HG03039 (cell line): ENCODE data around the gene CNOT1.
"Not testable (repeated sequence)": the region's sequence is repeated elsewhere in the genome, so short reads cannot be mapped to it uniquely, and the experiment has no call there.

Source experiments
- ATAC-seq: cut with Tn5 transposase; IDR thresholded peaks from one replicate; pipeline ENCODE4 v1.9.1; 2021; ENCODE audit warnings: mild to moderate bottlenecking, moderate library complexity; ENCODE audit not compliant: unreplicated experiment

CNOT1 gene

DNA sequence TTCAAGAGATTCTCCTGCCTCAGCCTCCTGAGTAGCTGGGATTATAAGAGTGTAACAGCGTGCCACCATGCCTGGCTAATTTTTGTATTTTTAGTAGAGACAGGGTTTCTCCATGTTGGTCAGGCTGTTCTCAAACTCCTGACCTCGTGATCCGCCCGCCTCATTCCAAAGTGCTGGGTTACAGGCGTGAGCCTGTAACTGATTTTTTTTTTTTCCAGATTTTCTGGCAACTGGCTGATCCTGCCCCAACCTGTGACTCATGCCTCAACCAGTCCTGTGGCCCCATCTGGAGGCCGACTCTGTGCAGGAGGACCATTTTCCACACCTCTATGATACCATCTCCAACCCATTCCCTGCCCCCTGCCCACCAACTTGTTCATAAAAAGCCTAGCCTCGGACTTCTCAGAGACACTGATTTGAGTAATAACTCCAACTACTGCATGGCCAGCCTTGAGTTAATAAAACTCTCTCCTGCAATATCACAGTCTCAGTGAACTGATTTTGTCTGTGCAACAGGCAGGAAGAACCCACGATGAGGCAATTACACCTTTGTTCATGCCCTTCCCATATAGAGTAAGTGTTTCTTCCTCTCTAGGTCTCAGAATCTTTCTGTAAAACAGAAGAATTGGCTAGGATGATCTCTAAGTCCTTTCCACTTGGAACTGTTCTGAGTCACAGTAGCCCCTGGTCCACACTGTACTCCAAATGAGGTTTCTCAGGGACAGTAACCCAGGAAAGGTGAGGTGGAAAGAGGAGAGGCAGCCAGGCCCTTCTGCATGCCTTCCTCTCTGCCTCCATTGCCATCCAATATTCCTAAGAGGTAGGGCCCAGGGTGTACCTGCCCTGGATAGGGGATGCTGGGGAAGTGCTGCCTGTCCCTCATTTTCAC lies 8.8 kb upstream of the CNOT1 start:
- no peak for ATAC-seq

DNA sequence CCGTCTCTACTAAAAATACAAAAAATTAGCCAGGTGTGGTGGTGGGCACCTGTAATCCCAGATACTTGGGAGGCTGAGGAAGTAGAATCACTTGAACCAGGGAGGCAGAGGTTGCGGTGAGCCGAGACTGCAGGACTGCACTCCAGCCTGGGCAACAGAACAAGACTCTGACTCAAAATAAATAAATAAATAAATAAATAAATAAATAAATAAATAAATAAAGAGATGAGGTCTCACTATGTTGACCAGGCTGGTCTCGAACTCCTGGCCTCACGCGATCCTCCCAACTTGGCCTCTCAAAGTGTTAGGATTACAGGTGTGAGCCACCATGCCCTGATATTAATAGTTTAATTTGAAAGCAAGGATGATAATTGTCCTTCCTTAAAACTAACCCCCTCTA lies 7.4 kb upstream of the CNOT1 start:
- not testable (repeated sequence) for ATAC-seq

DNA sequence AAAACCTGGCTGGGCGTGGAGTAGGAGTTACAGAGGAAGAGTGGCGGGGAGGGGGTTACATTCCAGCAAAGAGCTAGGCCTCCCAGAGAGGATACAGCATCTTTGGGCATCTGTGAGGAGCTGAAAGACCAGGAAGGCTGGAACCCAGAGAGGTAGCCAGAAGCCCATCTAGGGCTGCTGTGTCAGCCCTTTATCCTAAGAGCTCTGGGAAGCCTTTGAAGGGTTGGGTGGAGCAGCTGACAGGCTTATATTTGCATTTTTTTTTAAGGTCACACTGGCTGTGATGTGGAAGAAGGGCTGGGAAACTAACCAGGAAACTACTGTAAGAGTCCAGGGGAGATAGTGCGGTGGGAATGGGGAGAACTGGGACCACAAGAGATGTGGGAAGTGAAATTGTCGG lies 6.8 kb upstream of the CNOT1 start:
- no peak for ATAC-seq

DNA sequence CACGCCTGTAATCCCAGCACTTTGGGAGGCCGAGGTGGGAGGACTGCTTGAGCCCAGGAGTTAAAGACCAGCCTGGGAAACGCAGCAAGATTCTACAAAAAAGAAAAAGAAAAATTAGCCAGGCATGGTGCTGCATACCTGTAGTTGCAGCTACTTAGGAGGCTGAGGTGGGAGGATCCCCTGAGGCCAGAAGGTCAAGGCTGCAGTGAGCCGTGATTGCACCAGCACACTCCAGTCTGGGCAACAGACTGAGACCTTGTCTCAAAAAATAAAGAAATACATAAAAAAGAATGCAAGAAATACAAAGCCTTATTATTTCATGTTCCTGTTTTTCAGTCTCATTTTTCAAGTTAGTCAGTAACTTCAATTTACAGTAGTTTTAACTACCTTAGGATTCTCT lies 5.9 kb upstream of the CNOT1 start:
- no peak for ATAC-seq

DNA sequence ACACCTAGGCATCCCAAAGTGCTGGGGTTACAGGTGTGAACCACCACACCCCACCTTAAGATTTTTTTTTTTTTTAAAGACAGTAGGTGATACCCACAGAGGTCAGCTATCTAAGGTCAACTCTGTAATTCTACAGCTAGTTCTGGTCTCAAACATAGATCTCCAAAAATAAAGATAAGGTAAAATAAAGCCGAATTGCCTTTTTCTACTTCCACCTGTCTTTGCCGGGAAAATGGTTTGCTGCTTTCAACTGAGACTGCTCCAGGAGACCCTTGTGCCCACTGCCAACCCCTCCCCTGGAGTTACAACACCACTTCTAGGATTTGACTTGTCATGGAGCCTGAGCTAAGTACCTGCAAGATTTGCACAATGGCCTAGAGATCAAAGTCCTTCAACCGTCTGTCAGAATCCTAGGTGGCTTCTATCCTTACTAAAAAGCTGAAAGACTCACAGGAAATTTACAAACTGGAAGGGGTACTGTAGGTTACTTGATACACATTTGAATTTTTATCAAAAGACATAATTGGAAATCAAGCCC lies 4.7 kb upstream of the CNOT1 start:
- no peak for ATAC-seq

DNA sequence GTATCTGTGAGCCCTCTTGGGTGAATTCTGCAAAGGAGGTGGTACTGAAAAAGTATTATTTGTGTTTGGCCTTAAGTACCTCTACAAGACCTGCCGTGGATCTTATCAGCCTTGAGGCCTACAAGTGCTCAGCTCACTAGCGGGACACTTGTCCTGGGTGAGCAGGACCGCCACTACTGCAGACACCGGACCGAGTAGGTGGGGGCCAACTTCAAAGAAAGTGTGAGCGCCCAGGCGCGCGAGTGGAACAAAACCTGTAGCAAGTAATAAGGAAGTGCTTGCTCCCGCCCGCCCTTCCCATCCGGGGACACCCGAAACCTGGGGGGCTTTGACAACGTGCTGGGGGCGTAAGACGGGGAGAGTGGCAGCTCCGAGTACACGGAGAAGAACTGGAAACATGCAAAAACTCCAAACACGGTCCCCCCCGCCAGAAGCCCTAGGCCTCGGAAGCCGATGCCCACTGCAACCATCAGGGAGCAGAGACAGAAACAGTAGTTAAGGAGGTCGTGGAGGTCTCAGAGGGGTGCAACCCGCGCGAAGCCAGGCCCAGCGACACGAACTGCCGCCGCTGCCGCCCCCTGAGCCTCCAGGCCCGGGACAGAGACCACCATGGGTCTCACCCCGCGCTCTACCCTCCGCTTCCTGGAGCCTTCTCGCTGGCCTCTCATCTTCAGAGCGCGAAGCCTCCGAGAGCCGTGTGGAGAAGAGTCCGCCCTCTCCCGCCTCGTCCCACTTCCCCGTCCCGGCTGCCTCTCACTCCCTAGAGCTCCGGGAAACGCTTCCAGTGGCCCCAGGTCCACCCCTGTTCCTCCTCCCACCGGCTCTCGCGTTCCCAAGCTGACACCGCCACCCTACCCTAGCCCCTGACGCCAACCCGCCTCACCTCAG lies 537 bp downstream of the CNOT1 start:
- no peak for ATAC-seq

DNA sequence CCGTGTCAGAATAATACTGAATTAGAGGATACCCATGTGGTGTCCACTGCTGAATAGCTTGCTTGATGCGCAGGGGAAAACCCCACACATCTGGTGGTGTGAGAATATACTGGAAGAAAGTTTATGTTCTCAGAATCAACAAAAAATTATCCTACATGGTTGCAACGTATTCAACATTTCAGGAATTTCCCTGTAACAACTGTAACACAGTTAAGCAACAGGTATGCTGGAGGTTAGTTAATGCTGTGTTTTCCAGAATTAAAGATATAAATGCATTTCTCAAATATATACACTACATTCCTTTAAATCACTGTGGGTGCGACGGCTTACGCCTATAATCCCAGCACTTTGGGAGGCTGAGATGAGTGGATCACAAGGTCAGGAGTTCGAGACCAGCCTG lies 5.4 kb downstream of the CNOT1 start:
- no peak for ATAC-seq

DNA sequence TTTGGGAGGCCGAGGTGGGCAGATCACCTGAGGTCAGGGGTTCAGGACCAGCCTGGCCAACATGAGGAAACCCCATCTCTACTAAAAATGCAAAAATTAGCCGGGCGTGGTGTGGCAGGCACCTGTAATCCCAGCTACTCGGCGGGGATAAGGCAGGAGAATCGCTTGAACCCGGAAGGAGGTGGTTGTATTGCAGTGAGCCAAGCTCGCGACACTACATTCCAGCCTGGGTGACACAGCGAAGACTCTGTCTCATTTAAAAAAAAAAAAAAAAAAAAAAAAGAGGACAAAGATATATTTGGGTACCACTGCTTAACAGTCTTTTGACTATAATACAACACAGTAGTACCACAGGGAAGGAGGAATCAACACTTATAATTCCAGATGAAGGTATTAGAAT lies 9.2 kb downstream of the CNOT1 start:
- no peak for ATAC-seq

DNA sequence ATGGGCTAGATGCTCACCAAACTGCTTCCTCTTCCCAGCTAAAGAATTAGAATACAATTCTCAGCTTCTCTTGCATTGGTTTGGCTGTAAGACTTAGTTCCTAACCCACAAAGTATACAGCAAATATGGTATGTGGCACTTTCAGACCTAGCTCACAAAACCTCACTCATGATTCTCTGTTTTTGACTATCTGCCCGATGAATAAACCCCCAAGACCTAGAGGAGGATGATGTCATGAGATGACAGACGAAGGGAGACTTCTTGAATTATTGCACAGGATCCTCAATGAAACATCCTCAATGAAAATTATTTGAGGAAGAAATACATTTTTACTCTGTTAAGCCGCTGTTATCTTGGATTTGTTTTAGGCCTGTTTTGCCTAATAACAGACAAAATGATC lies 14.3 kb downstream of the CNOT1 start:
- no peak for ATAC-seq

DNA sequence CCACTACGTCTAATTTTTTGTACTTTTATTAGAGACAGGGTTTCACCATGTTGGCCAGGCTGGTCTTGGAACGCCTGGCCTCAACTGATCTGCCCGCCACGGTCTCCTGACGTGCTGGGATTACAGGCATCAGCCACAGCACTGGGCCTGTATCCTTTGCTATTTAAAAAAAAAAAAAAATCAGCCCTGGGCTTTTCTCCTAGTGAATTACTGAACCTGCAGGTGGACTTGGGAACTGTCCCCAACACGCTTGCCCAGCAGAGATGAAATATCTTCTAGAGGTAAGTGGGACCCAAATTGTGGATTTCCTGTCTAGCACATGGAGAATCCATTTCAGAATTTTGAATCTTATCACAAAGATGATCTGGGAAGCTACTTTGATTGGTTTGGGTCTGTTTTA lies 14.8 kb downstream of the CNOT1 start:
- no peak for ATAC-seq

DNA sequence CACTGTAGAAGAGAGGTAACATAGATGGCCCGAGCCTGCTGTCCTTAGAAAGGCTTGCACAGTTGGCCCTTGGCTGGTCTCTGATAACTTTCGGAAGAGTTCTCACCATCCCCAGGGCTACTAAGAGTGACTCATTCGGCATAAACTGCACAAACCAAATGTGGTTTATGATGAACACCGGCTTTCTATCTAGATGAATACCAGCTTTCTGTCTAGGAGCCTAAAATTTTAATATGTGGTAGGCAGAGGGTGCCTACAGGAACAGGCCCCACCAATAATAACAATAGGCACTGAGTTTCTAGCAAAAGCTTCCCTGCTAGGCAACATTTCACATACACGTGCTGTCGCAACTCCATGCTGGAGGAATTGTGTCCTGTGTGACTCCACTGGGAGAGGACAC lies 15.4 kb downstream of the CNOT1 start:
- ATAC-seq = no peak

DNA sequence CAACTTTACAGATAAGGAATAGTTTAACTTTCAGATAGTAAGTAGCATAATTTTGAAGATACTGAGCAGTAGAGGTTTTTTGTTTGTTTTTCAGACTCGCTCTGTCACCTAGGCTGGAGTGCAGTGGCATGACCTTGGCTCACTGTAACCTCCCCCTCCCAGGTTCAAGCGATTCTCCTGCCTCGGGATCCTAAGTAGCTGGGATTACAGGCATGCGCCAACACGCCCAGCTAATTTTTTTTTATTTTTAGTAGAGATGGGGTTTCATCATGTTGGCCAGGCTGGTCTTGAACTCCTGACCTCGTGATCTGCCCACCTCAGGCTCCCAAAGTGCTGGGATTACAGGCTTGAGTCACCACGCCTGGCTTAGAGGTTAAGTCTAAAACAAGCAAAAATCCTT lies 16.7 kb downstream of the CNOT1 start:
- ATAC-seq = not testable (repeated sequence)

DNA sequence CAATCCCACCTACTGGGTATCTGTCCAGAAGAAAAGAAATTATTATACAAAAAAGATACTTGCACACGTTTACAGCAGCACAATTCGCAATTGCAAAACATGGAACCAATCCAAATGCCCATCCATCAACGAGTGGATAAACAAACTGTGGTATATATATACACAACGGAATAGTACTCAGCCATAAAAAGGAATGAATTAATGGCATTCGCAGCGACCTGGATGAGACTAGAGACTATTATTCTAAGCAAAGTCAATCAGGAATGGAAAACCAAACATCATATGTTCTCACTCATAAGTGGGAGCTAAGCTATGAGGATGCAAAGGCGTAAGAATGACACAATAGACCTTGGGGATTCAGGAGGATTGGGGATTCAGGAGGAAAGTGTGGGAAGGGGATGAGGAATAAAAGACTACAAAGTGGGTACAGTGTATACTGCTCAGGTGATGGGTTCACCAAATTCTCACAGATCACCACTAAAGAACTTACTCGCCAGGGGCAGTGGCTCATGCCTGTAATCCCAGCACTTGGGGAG lies 21.0 kb downstream of the CNOT1 start:
- no peak for ATAC-seq

DNA sequence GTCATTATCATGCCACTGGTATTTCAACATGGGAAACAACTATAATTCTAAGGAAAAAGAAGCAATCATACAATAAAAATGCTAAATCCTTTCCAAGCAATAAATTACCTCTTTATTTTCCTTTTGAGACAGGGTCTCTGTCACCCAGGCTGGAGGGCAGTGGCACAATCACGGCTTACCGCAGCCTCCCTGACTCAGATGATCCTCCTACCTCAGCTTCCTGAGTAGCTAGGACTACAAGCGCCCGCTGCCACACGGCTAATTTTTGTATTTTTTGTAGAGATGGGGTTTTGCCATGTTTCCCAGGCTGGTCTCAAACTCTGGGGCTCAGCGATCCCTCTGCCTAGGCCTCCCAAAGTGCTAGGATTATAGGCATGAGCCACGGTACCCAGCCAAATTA lies 24.1 kb downstream of the CNOT1 start:
- ATAC-seq = no peak

DNA sequence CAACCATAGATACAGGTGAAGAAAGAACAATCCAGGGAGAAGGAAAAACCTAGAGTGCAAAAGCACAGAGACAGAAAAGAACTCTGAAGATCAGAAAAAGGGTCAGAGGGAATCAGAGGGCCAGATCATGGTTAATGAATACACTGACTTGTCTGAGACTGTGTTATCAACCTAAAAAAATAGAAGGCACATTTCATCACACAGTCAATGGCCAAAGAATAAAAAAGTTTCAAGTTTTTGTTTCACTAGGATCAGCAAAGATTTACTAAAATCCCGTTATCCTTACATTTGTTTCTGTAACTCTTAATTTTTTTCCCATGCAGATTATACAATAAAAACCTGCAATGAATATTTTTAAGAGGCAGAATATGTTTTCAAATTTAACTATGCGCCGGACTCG lies 38.5 kb downstream of the CNOT1 start:
- no peak for ATAC-seq

DNA sequence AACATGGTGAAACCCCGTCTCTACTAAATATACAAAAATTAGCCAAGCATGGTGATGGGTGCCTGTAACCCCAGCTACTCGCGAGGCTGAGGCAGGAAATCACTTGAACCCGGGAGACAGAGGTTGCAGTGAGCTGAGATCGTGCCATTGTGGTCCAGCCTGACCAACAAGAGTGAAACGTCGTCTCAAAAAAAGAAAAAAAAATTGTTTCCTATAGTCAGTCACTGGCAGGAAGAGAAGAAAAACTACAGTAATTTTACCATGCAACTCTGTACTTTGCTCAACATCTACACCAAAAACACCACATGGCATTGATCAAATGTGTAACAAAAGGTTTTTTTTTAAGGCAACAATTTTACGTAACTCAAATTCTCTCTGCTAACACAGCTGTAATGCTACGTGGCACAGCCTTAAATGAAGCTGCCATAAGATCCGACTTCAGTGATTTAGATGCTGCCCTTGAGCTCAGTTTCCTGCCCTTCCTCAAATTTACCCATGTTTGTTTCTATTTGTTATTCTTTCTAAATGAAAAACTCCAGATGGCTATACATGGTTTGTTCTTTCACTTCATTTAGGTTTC lies 40.2 kb downstream of the CNOT1 start:
- no peak for ATAC-seq

DNA sequence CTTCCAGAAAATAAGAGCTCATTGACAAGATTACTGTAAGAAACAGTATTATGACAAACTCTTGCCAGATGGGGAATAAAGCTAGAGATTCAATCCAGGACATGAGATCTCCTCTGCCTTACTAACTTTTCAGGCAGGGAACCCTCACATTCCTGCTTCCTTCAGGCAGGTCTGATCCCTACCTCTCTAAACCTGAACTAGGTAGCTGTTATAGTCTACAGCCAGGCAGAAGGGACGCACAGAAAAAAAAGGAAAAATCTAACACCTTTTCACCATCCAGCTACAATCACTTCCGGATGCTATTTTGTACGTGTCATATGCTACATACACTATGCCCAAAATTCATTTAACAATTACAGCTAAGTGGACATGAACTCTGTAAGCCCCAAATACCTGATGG lies 41.2 kb downstream of the CNOT1 start:
- ATAC-seq = no peak

DNA sequence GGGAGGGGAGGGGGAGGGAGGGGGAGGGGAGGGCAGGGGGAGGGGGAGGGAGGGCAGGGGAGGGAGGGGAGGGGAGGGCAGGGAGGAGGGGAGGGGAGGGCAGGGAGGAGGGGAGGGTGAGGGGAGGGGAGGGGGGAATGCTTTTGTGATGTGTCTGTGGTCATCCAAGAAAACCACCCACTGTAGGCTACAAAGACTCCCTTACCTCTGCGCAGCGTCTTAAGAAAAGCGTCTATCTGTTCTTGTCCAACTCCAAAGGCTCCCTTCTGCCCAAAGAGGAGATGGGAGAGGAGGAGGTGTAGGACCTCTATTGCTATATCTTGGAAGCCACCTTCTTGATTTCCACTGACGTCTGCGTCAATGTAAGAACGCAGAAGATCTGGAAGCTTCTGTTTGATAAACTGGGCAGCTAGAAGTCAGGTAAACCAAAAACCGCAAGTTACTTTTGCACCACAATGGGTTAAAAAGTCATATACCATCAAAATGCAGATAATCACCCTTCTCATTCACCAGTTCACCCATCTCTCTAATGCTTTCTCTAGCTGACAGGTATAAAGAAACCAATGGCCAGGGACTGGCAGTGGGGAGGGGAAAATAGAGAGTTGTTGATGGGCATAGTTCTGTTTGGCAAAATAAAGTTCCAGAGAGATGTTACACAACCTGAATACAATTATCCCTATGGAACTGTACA lies 43.1 kb downstream of the CNOT1 start:
- ATAC-seq = no peak

DNA sequence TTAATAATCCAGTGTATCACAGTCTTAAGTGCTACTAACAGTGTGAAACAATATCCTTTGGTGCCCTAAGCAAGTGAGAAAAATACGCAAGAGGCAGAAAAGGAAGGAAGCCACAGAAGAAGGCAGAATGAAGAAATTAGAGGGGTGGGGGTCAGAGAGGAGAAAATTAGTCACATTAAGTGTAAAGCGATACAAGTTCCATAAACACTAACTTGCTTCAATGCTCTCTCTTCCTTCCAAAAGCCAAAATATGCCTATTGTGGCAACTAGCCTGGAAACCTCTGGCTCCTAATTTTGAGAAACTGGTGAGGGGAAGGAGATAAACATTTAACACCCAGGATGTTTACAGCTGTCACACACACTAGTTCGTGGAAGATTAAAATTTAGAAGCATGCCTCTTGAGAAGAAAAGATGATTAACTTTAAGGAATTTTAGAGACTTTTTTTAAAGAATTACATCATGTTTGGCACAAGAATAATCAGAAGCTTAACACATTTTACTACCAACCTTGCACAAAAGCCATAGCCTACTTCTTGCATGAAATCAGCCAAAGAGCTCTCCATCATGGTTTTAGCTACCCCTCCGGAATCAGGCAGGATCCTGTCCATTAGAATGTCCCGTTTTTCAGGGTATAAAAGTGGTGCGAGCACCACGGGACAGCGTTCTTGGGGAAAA lies 44.7 kb downstream of the CNOT1 start:
- no peak for ATAC-seq
